ENCODE measurements around the gene ZNF99.
"Not testable (repeated sequence)": the region's sequence is repeated elsewhere in the genome, so short reads cannot be mapped to it uniquely, and the experiment has no call there.

ZNF99 gene

GRCh38 chr19:22783651-22784410, at the start of gene ZNF99:
Gene ZNF99, minus strand, starts transcription at chr19:22784151. Its CDS starts 135 bp downstream, at chr19:22784016.
- DNase-seq: peak; percentile 20

DNA sequence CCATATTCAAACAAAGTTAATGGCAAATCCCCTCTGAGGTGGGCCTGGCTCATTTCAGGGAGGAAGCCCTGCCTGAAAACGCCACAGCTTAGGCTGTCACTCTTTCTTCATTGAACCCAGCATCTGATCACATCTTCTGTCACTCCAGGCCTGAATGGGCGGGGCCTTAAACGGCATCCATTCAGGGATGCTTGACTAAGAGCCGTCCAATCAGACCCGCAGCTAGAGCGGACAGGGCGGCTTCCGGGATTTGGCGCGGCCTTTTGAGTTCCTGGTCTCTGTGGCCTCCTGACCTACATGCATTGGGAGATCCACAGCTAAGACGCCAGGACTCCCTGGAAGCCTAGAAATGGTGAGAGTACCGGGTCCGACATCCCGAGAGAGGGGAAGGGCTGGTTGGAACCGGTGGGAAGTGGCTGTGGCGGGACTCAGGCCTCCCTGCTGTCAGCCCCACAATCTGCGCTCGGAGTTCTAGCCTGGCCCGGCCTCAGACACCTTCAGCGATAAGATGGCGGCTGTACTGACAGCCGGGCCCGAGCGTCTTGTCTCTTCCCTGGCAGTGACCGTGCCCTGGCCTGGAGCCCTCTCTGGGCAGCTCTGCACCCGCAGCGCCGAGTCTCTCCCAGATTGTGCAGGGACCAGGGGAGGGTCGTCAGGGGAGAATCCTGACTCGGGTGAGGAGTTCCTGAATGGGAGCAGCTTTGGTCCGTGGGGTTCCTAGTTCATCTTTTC, 48.2 kb upstream of the ZNF99 start, which contains the start of gene ZNF723:
TSS of gene ZNF723 (plus strand) at position 261 of the 732 bp plus-strand sequence. CDS start at position 350, 89 bp downstream.
- no peak for DNase-seq

DNA sequence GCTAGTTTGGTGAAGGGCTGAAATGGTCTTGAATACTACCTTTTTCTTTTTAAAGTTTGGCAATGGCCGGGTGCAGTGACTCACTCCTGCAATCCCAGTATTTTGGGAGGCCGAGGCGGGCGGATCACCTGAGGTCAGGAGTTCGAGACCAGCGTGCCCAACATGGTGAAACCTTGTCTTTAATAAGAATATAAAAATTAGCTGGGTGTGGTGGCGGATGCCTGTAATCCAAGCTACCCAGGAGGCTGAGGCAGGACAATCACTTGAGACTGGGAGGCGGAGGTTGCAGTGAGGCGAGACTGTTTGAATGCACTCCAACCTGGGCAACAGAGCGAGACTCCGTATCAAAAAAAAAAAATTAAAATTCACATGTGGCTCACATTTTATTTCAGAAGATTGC, 47.3 kb upstream of the ZNF99 start:
- no peak for DNase-seq

GRCh38 chr19:22814124-22814523, 30.2 kb upstream of the ZNF99 start:
- DNase-seq: no peak

GRCh38 chr19:22807061-22807835, 23.3 kb upstream of the ZNF99 start:
- no peak for DNase-seq

GRCh38 chr19:22806418-22806817, 22.5 kb upstream of the ZNF99 start:
- DNase-seq: no peak

- DNase-seq: no peak
Measured at GRCh38 chr19:22797040-22797439, 13.1 kb upstream of the ZNF99 start.

- not testable (repeated sequence) for DNase-seq
Measured at GRCh38 chr19:22792863-22793262, 8.9 kb upstream of the ZNF99 start.

GRCh38 chr19:22735911-22736645, 47.9 kb downstream of the ZNF99 start:
- DNase-seq: no peak

GRCh38 chr19:22733691-22734090, 50.3 kb downstream of the ZNF99 start:
- DNase-seq: no peak

DNA sequence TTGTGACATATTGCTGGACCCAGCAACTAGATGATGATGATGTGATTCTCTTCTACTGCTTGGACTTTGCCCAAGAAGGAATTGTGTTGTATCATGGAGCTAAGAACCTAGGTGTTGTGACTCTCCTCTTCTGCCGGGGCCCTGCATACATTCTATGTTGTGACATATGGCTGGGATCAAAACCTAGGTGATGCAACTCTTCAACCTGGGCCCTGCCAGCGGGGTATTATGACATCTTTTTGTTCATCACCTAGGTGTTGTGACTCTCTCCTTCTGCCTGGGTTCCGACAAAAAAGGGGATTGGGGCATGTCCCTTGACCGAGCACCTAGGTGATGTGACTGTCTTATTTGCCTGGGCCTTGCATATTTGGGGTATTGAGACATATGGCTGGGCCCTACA, 55.7 kb downstream of the ZNF99 start:
- not testable (repeated sequence) for DNase-seq

DNA sequence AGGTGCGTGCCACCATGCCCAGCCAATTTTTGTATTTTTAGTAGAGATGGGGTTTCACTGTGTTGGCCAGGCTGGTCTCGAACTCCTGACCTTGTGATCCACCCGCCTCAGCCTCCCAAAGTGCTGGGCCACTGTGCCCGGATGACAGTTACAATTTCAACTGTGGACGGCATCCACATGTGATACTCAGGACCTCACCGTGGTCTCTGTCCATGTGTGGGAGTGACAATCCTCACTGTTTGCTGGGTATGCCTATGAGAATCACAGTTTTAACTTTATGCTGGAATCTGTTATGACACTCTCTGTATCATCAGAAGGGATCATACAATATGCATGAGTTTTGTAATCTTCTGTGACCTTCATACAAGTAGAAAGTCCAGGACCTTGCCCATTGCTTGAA, 62.4 kb downstream of the ZNF99 start:
- not testable (repeated sequence) for DNase-seq

DNA sequence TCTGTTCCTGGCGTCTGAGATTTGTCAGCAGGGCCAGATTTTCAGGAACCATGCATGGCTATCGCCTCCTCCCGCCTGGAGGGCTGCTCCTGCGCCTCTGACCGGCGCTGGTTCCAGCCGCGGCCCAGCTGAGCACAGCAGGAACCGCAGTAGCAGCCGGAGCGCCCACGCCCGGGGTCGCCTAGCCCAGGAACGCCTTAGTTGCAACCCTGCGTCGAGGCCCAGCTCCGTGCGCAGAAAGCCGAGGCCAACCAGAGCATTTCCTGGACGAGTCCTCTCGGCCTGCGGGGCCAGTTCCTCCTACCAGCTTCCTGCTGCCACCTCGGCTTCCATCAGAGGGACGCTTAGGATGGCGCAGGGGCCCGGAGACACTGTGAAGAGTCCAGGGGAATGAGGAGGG, 75.0 kb downstream of the ZNF99 start:
- DNase-seq: no peak

GRCh38 chr19:22703096-22703495, 80.9 kb downstream of the ZNF99 start:
- not testable (repeated sequence) for DNase-seq

DNA sequence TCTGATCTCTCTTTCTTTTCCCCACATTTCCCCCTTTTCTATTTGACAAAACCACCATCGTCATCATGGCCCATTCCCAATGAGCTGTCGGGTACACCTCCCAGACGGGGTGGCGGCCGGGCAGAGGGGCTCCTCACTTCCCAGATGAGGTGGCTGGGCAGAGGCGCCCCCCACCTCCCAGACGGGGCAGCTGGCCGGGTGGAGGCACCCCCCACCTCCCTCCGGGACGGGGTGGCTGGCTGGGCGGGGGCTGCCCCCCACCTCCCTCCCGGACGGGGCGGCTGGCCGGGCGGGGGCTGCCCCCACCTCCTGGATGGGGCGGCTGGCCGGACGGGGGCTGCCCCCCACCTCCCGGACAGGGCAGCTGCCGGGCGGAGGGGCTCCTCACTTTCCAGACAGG, 81.3 kb downstream of the ZNF99 start:
- DNase-seq: not testable (repeated sequence)
